ENCODE measurements around the gene LPP. TPM values are rescaled to one million over a fixed set of nuclear protein-coding genes. Genes with fewer than 3 reads are reported as not detected.

Gene LPP
- total and polyA plus RNA-seq, 2 of the 13 experiments (the other 11 are each of a cell fraction or from before 2014, with no cell fraction given) = 19.2 to 29.9 TPM

DNA sequence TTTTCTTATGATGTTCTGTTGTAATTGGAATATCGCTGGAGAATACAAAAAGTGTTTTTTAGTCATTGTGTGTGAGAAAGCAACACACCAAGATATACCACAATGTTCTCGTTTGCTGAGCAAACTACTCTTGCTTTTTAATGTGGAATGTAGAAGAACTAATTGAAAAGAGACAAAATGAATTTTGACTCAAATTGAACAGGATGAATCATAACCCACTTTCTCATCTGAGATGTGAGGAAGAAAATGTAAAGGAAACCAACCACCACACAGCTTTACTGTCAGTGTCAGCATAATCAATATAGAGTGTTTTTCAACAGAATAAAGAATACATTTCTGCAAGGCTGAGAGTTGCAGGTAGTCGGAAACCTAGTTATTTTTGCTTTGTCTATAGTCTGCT lies 569.0 kb downstream of the LPP start (continued):
- TF ChIP-seq, protein P1, sequence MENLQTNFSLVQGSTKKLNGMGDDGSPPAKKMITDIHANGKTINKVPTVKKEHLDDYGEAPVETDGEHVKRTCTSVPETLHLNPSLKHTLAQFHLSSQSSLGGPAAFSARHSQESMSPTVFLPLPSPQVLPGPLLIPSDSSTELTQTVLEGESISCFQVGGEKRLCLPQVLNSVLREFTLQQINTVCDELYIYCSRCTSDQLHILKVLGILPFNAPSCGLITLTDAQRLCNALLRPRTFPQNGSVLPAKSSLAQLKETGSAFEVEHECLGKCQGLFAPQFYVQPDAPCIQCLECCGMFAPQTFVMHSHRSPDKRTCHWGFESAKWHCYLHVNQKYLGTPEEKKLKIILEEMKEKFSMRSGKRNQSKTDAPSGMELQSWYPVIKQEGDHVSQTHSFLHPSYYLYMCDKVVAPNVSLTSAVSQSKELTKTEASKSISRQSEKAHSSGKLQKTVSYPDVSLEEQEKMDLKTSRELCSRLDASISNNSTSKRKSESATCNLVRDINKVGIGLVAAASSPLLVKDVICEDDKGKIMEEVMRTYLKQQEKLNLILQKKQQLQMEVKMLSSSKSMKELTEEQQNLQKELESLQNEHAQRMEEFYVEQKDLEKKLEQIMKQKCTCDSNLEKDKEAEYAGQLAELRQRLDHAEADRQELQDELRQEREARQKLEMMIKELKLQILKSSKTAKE (CRISPR knock-in tag; IDR thresholded peaks at IDR 0.05; ENCODE audit: borderline replicate concordance) = no peak

DNA sequence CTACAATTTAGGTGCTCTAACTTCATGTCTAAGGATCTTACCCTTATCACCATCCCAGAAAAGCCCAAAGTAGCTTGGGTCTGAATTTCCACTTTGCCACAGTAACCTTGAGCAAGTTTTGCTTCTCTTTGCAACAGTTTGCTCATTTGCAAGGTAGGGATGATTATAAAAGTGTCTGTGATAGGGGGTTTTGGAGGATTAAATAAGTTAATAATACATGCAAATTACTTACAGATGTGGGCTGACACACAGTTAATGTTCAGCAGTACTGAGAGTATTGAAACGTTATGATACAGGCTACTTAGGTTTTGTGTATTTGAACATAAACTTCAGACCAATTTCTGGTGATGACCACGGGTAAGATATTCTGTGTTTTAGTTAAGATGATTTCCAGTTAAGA lies 573.1 kb downstream of the LPP start:
- H2AFZ ChIP-seq (ENCODE audit: low read length) = no peak overlapping the region
- H3K4me3 ChIP-seq (replicated peaks in 1 of 3; ENCODE audit: insufficient read depth in 1 of 3, low read depth in 2 of 3, low read length in 3 of 3) = no peak overlapping the region
- FAIRE-seq (no peak), DNase-seq (ENCODE audit: low spot score) (no peak), ATAC-seq (no peak)
- no peaks in the 10 kb centered on the region for H4K20me1 ChIP-seq (ENCODE audit: insufficient read depth, low read length)
- H3K27ac ChIP-seq (ENCODE audit: extremely low read length, insufficient read depth, low read length) = no peak overlapping the region
- H3K9ac ChIP-seq (ENCODE audit: insufficient read depth, low read depth, low read length) = no peak overlapping the region
- TF ChIP-seq ZNF746 (CRISPR knock-in tag; IDR thresholded peaks at IDR 0.05) (no peak), HOXA9 (CRISPR knock-in tag; IDR thresholded peaks at IDR 0.05; ENCODE audit: borderline replicate concordance) (no peak), REL (CRISPR knock-in tag; conservative IDR thresholded peaks at IDR 0.05) (no peak)
- H3K36me3 ChIP-seq (replicated peaks in 1 of 2; ENCODE audit: control insufficient read depth in 1 of 2, insufficient read depth in 2 of 2, low read length in 2 of 2) = no peaks in the 10 kb centered on the region; a peak in 1 of 5 replicates
- no peaks in the 10 kb centered on the region for H3K79me2 ChIP-seq (ENCODE audit: insufficient read depth, low read length)
- H3K4me2 ChIP-seq (ENCODE audit: low read depth, low read length) = no peak overlapping the region
- 95% methylated on average over 2 of the region's 2 CpGs for WGBS (ENCODE audit: low lambda C conversion rate)
- POLR2A ChIA-PET = no interaction called here
- H3K9me3 ChIP-seq (ENCODE audit: low read length) = no peaks in the 10 kb centered on the region
- in situ Hi-C loops (cut with HindIII; ENCODE audit: extremely low pct_ligation_motif_present, low pct_unique_long_range_greater_than_20kb) = loop anchor here (25.0 kb wide), 1 partner anchor 990 kb away; the partner anchor contains the start of gene BCL6
- no peaks in the 10 kb centered on the region for H3K27me3 ChIP-seq (ENCODE audit: control insufficient read depth in 1 of 2, insufficient read depth in 2 of 2, low read length in 2 of 2)
- peaks cover 14% of the 10 kb centered on the region for H3K4me1 ChIP-seq (ENCODE audit: insufficient read depth, low read length)
- CTCF ChIA-PET (ENCODE audit: low intra/inter-chr PET ratio, low total read pairs) = no interaction called here
- no TSS peak for BruUV-seq (replicated peaks)
- intact Hi-C loops (cut with micrococcal nuclease; ENCODE audit: unreplicated experiment) = loop anchor here (10.0 kb wide), 1 partner anchor 112 kb away; no protein-coding TSS in a partner anchor
